ENCODE data around the gene TRPM1.

TRPM1 gene

GRCh38 chr15:31058236-31058962 is 43.1 kb downstream of the TRPM1 start:
- no peak for TF ChIP-seq CTCF (IDR thresholded peaks at IDR 0.05; ENCODE audit: low read depth, low read length, missing control alignments)
- no peak overlapping the region for H3K4me3 ChIP-seq (ENCODE audit: low read depth, low read length)
- in situ Hi-C loops (cut with HindIII; ENCODE audit: low sequenced_read_pairs) = no loop called here
- DNase-seq (ENCODE audit: low read depth) = no peak

GRCh38 chr15:31051496-31052080 is 49.9 kb downstream of the TRPM1 start:
- in situ Hi-C loops (cut with HindIII; ENCODE audit: low sequenced_read_pairs) = no loop called here
- no peak overlapping the region for H3K4me3 ChIP-seq (ENCODE audit: low read depth, low read length)
- no peak for TF ChIP-seq CTCF (IDR thresholded peaks at IDR 0.05; ENCODE audit: low read depth, low read length, missing control alignments)
- no peak for DNase-seq (ENCODE audit: low read depth)

- in situ Hi-C loops (cut with HindIII; ENCODE audit: low sequenced_read_pairs) = no loop called here
- no peak for TF ChIP-seq CTCF (IDR thresholded peaks at IDR 0.05; ENCODE audit: low read depth, low read length, missing control alignments)
- H3K4me3 ChIP-seq (ENCODE audit: low read depth, low read length) = no peak overlapping the region
- DNase-seq (ENCODE audit: low read depth) = no peak
Measured at GRCh38 chr15:31050953-31051352, 50.6 kb downstream of the TRPM1 start.

GRCh38 chr15:31049682-31050615 is 51.6 kb downstream of the TRPM1 start:
- in situ Hi-C loops (cut with HindIII; ENCODE audit: low sequenced_read_pairs) = no loop called here
- DNase-seq (ENCODE audit: low read depth) = no peak
- TF ChIP-seq CTCF (IDR thresholded peaks at IDR 0.05; ENCODE audit: low read depth, low read length, missing control alignments) = no peak
- H3K4me3 ChIP-seq (ENCODE audit: low read depth, low read length) = no peak overlapping the region

- TF ChIP-seq CTCF (IDR thresholded peaks at IDR 0.05; ENCODE audit: low read depth, low read length, missing control alignments) = no peak
- in situ Hi-C loops (cut with HindIII; ENCODE audit: low sequenced_read_pairs) = no loop called here
- no peak overlapping the region for H3K4me3 ChIP-seq (ENCODE audit: low read depth, low read length)
- no peak for DNase-seq (ENCODE audit: low read depth)
Measured at GRCh38 chr15:31049111-31049510, 52.4 kb downstream of the TRPM1 start.

- DNase-seq (ENCODE audit: low read depth) = no peak
- H3K4me3 ChIP-seq (ENCODE audit: low read depth, low read length) = no peak overlapping the region
- no peak for TF ChIP-seq CTCF (IDR thresholded peaks at IDR 0.05; ENCODE audit: low read depth, low read length, missing control alignments)
- in situ Hi-C loops (cut with HindIII; ENCODE audit: low sequenced_read_pairs) = no loop called here
Measured at GRCh38 chr15:31047437-31047836, 54.1 kb downstream of the TRPM1 start.

Data from astrocyte of the cerebellum (primary cell).